DND-41 (cell line): ENCODE data around the gene LDLR.
"Not testable (repeated sequence)": the region's sequence is repeated elsewhere in the genome, so short reads cannot be mapped to it uniquely, and the experiment has no call there.

Experiments used
- ATAC-seq: fragments of 200-7000 bp; cut with Tn5 transposase; 3 replicates; pipeline ENCODE4 v1.9.1; 2021; ENCODE audit warnings: low read depth; ENCODE audit not compliant: insufficient read depth
- DNase-seq: peaks from one replicate; pipeline ENCODE4 v3.0.0-alpha.2; 2020
- H2AFZ ChIP-seq: 2 replicates; pipeline ENCODE4 v1.6.0; 2012; ENCODE audit warnings: low read depth, low read length
- H3K27ac ChIP-seq: 2 replicates; pipeline ENCODE4 v1.5.1; 2012; ENCODE audit warnings: low read length, inconsistent platforms
- H3K27me3 ChIP-seq: fragments of 200-600 bp; sonication (generic); 2 replicates; pipeline ENCODE4 v1.6.0; 2012; ENCODE audit warnings: low read length, mild to moderate bottlenecking, inconsistent platforms; ENCODE audit not compliant: insufficient read depth, poor library complexity
- H3K36me3 ChIP-seq: 2 replicates; pipeline ENCODE4 v1.5.1; 2012; ENCODE audit warnings: low read length, inconsistent platforms; ENCODE audit not compliant: insufficient read depth
- H3K4me1 ChIP-seq: 2 replicates; pipeline ENCODE4 v1.5.1; 2012; ENCODE audit warnings: mild to moderate bottlenecking, low read length; ENCODE audit not compliant: insufficient read depth
- H3K4me2 ChIP-seq: 2 replicates; pipeline ENCODE4 v1.6.0; 2012; ENCODE audit warnings: mild to moderate bottlenecking, moderate library complexity, low read length, inconsistent platforms; ENCODE audit not compliant: insufficient read depth
- H3K4me3 ChIP-seq, 2 experiments: fragments of 200-600 bp in 1 of 2; shearing (Covaris generic) in 1 of 2; 2 replicates each; pipeline ENCODE4 v1.5.1; 2012 to 2016; ENCODE audit warnings: inconsistent platforms in 2 of 2, low read length in 2 of 2, mild to moderate bottlenecking in 2 of 2, low read depth in 1 of 2, moderate library complexity in 1 of 2
- H3K79me2 ChIP-seq: 2 replicates; pipeline ENCODE4 v1.6.0; 2012; ENCODE audit warnings: low read length, inconsistent platforms; ENCODE audit not compliant: insufficient read depth
- H3K9ac ChIP-seq: 2 replicates; pipeline ENCODE4 v1.6.0; 2012; ENCODE audit warnings: low read depth, mild to moderate bottlenecking, inconsistent platforms, low read length, moderate library complexity
- H3K9me3 ChIP-seq: 2 replicates; pipeline ENCODE4 v1.5.1; 2012; ENCODE audit warnings: low read length, moderate library complexity, mild to moderate bottlenecking, inconsistent platforms; ENCODE audit not compliant: insufficient read depth, severe bottlenecking
- H4K20me1 ChIP-seq: 2 replicates; pipeline ENCODE4 v1.6.0; 2012; ENCODE audit warnings: low read length; ENCODE audit not compliant: insufficient read depth
- CTCF ChIP-seq: IDR thresholded peaks from 2 replicates; pipeline ENCODE4 v1.5.1; 2012; ENCODE audit warnings: borderline replicate concordance, low read length, moderate library complexity, mild to moderate bottlenecking; ENCODE audit not compliant: poor library complexity, severe bottlenecking; ENCODE audit errors: extremely low read depth
- EZH2 ChIP-seq: IDR thresholded peaks from 3 replicates; pipeline ENCODE4 v1.6.1; 2012; ENCODE audit warnings: borderline replicate concordance, low read depth, mild to moderate bottlenecking, moderate library complexity, low read length, inconsistent platforms; ENCODE audit not compliant: severe bottlenecking

Gene LDLR

DNA sequence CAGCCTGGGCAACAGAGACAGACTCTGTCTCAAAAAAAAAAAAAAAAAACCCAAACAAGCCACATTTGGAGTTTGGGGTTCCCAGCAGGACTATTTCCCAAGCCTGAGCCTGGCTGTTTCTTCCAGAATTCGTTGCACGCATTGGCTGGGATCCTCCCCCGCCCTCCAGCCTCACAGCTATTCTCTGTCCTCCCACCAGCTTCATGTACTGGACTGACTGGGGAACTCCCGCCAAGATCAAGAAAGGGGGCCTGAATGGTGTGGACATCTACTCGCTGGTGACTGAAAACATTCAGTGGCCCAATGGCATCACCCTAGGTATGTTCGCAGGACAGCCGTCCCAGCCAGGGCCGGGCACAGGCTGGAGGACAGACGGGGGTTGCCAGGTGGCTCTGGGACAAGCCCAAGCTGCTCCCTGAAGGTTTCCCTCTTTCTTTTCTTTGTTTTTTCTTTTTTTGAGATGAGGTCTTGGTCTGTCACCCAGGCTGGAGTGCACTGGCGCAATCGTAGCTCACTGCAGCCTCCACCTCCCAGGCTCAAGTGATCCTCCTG lies 26.7 kb downstream of the LDLR start:
- ATAC-seq: no peak
- H3K4me1 ChIP-seq: no peaks in the 10 kb centered on the region

DNA sequence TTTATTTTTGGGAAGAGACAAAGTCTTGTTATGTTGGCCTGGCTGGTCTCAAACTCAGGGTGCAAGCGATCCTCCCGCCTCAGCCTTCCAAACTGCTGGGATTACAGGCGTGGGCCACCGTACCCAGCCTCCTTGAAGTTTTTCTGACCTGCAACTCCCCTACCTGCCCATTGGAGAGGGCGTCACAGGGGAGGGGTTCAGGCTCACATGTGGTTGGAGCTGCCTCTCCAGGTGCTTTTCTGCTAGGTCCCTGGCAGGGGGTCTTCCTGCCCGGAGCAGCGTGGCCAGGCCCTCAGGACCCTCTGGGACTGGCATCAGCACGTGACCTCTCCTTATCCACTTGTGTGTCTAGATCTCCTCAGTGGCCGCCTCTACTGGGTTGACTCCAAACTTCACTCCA lies 27.2 kb downstream of the LDLR start:
- Histone ChIP-seq H2AFZ (no peak overlapping the region), H3K4me1 (no peaks in the 10 kb centered on the region), H3K27me3 (no peaks in the 10 kb centered on the region), H3K36me3 (peaks cover 97% of the 10 kb centered on the region), H3K4me3 (no peak overlapping the region), H3K4me2 (no peak overlapping the region), H3K9ac (no peak overlapping the region), H4K20me1 (peaks cover 31% of the 10 kb centered on the region), H3K79me2 (peaks cover 26% of the 10 kb centered on the region; the same call in 1 of the 2 replicates), H3K27ac (no peak overlapping the region; the same call in 1 of the 2 replicates), H3K9me3 (no peaks in the 10 kb centered on the region)
- DNase-seq: no peak
- TF ChIP-seq EZH2 (no peak), CTCF (no peak)
- no peak for ATAC-seq

More for the DNA sequence above, 26.7 kb downstream of the LDLR start:
- Histone ChIP-seq H3K36me3 (peaks cover 97% of the 10 kb centered on the region), H3K4me2 (no peak overlapping the region), H2AFZ (no peak overlapping the region), H3K9me3 (no peaks in the 10 kb centered on the region), H3K27me3 (no peaks in the 10 kb centered on the region), H3K9ac (no peak overlapping the region), H3K27ac (no peak overlapping the region), H3K4me3 (no peak overlapping the region), H4K20me1 (peaks cover 35% of the 10 kb centered on the region), H3K79me2 (peaks cover 24% of the 10 kb centered on the region; the same call in 1 of the 2 replicates)
- no peak for TF ChIP-seq EZH2
- no peak for TF ChIP-seq CTCF
- DNase-seq: no peak

DNA sequence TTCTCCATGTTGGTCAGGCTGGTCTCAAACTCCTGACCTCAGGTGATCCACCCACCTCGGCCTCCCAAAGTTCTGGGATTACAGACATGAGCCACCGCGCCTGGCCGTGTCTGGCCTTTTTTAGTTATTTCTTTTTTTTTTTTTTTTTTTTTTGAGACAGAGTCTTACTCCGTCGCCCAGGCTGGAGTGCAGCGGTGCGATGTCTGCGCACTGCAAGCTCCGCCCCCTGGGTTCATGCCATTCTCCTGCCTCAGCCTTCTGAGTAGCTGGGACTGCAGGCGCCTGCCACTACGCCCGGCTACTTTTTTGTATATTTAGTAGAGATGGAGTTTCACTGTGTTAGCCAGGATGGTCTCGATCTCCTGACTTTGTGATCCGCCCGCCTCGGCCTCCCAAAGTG lies 32.7 kb downstream of the LDLR start:
- Histone ChIP-seq H4K20me1 (peaks cover 15% of the 10 kb centered on the region), H3K36me3 (peaks cover 87% of the 10 kb centered on the region), H3K79me2 (peaks cover 13% of the 10 kb centered on the region)
- DNase-seq, H3K4me2 ChIP-seq, ATAC-seq, H3K27ac ChIP-seq, H3K9me3 ChIP-seq, H3K9ac ChIP-seq, H3K4me3 ChIP-seq, H2AFZ ChIP-seq, H3K27me3 ChIP-seq, H3K4me1 ChIP-seq: not testable (repeated sequence)

DNA sequence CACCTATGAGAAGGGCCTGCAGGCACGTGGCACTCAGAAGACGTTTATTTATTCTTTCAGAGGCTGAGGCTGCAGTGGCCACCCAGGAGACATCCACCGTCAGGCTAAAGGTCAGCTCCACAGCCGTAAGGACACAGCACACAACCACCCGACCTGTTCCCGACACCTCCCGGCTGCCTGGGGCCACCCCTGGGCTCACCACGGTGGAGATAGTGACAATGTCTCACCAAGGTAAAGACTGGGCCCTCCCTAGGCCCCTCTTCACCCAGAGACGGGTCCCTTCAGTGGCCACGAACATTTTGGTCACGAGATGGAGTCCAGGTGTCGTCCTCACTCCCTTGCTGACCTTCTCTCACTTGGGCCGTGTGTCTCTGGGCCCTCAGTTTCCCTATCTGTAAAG lies 33.9 kb downstream of the LDLR start:
- no peak for DNase-seq
- peaks cover 22% of the 10 kb centered on the region for H4K20me1 ChIP-seq
- H3K9ac ChIP-seq: no peak overlapping the region
- ATAC-seq: no peak
- no peaks in the 10 kb centered on the region for H3K27me3 ChIP-seq
- H3K9me3 ChIP-seq: no peaks in the 10 kb centered on the region
- peaks cover 13% of the 10 kb centered on the region for H3K79me2 ChIP-seq
- H3K27ac ChIP-seq: no peak overlapping the region
- TF ChIP-seq CTCF (no peak), EZH2 (no peak)
- H2AFZ ChIP-seq: no peak overlapping the region
- no peak overlapping the region for H3K4me3 ChIP-seq
- no peaks in the 10 kb centered on the region for H3K4me1 ChIP-seq
- H3K36me3 ChIP-seq: peaks cover 87% of the 10 kb centered on the region
- no peak overlapping the region for H3K4me2 ChIP-seq

DNA sequence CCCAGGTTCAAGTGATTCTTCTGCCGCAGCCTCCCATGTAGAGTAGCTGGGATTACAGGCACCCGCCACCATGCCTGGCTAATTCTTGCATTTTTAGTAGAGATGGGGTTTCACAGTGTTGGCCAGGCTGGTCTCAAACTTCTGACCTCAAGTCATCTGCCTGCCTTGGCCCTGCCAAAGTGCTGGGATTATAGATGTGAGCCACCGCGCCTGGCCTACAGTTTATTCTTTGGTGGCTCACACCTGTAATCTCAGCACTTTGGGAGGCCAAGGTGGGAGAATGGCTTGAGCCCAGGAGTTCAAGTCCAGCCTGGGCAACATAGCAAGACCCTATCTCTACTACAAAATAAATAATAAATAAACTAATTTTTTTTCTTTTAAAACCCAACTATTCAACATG lies 34.9 kb downstream of the LDLR start:
- H3K9me3 ChIP-seq, H3K79me2 ChIP-seq: not testable (repeated sequence)
- peaks cover 90% of the 10 kb centered on the region for H3K36me3 ChIP-seq

More for the DNA sequence above, 34.9 kb downstream of the LDLR start:
- not testable (repeated sequence) for H3K9ac ChIP-seq, H3K27me3 ChIP-seq, H3K4me2 ChIP-seq, H3K27ac ChIP-seq, ATAC-seq, H3K4me3 ChIP-seq, DNase-seq, H3K4me1 ChIP-seq, H2AFZ ChIP-seq
- peaks cover 20% of the 10 kb centered on the region for H4K20me1 ChIP-seq
